Stimulated activated CD4-positive, alpha-beta T cell treated with anti-CD3 and anti-CD28 coated beads, Interleukin-12 subunit alpha, Interleukin-12 subunit beta, amount 100 ng/mL, for 24 hours (primary cell): ENCODE measurements around the gene CTTN.
"Not testable (repeated sequence)": the region's sequence is repeated elsewhere in the genome, so short reads cannot be mapped to it uniquely, and the experiment has no call there.

Source experiments
- DNase-seq, 2 experiments: peaks; one replicate each; pipeline ENCODE4 v3.0.0-alpha.2; 2020; ENCODE audit warnings: low read depth in 2 of 2

The CTTN gene

GRCh38 chr11:70381350-70381749, 17.0 kb upstream of the CTTN start:
- no peak for DNase-seq

- no peak for DNase-seq
Measured at GRCh38 chr11:70381872-70382861, 16.2 kb upstream of the CTTN start.

- no peak for DNase-seq
Measured at GRCh38 chr11:70383664-70384565, 14.4 kb upstream of the CTTN start.

- no peak for DNase-seq
Measured at GRCh38 chr11:70384566-70385152, 13.7 kb upstream of the CTTN start.

- no peak for DNase-seq
Measured at GRCh38 chr11:70387564-70387963, 10.8 kb upstream of the CTTN start.

- no peak for DNase-seq
Measured at GRCh38 chr11:70389201-70389600, 9.1 kb upstream of the CTTN start.

GRCh38 chr11:70390882-70391281, 7.4 kb upstream of the CTTN start:
- DNase-seq, result not testable (repeated sequence)

- DNase-seq, result no peak
Measured at GRCh38 chr11:70394211-70394950, 3.9 kb upstream of the CTTN start.

- no peak for DNase-seq
Measured at GRCh38 chr11:70397336-70397982, 870 bp upstream of the CTTN start.

- no peak for DNase-seq
Measured at GRCh38 chr11:70398834-70399680, 728 bp downstream of the CTTN start.

GRCh38 chr11:70399681-70400112, 1.4 kb downstream of the CTTN start:
- no peak for DNase-seq

- no peak for DNase-seq
Measured at GRCh38 chr11:70400643-70401042, 2.3 kb downstream of the CTTN start.

GRCh38 chr11:70402016-70402415, 3.7 kb downstream of the CTTN start:
- DNase-seq, result no peak

- no peak for DNase-seq
Measured at GRCh38 chr11:70402685-70403084, 4.4 kb downstream of the CTTN start.

- DNase-seq, result no peak
Measured at GRCh38 chr11:70404244-70404643, 5.9 kb downstream of the CTTN start.

- no peak for DNase-seq
Measured at GRCh38 chr11:70405679-70406395, 7.5 kb downstream of the CTTN start.

- no peak for DNase-seq
Measured at GRCh38 chr11:70407121-70407520, 8.8 kb downstream of the CTTN start.

GRCh38 chr11:70407814-70408213, 9.5 kb downstream of the CTTN start:
- no peak for DNase-seq

GRCh38 chr11:70408326-70408725, 10.0 kb downstream of the CTTN start:
- not testable (repeated sequence) for DNase-seq
